Keratinocyte (primary cell): ENCODE measurements around the gene WDR35.

ENCODE experiments used
- EZH2 ChIP-seq: IDR thresholded peaks from one replicate; pipeline ENCODE4 v1.6.1; 2012; ENCODE audit warnings: inconsistent platforms, mild to moderate bottlenecking, low read length, moderate library complexity
- TF ChIP-seq, protein P1 (sequence below), 3 experiments: IDR thresholded peaks in 1 of 3; conservative IDR thresholded peaks in 1 of 3; optimal IDR thresholded peaks in 1 of 3; 2 replicates in 2 of 3; 3 replicates in 1 of 3; pipeline versions ENCODE3 to v1.5.1; 2011; ENCODE audit warnings: low read length in 3 of 3, mild to moderate bottlenecking in 3 of 3, moderate library complexity in 2 of 3, control low read depth in 1 of 3, inconsistent platforms in 1 of 3; ENCODE audit not compliant: insufficient read depth in 2 of 3; ENCODE audit errors: extremely low read depth in 1 of 3

- TF ChIP-seq, protein P1, sequence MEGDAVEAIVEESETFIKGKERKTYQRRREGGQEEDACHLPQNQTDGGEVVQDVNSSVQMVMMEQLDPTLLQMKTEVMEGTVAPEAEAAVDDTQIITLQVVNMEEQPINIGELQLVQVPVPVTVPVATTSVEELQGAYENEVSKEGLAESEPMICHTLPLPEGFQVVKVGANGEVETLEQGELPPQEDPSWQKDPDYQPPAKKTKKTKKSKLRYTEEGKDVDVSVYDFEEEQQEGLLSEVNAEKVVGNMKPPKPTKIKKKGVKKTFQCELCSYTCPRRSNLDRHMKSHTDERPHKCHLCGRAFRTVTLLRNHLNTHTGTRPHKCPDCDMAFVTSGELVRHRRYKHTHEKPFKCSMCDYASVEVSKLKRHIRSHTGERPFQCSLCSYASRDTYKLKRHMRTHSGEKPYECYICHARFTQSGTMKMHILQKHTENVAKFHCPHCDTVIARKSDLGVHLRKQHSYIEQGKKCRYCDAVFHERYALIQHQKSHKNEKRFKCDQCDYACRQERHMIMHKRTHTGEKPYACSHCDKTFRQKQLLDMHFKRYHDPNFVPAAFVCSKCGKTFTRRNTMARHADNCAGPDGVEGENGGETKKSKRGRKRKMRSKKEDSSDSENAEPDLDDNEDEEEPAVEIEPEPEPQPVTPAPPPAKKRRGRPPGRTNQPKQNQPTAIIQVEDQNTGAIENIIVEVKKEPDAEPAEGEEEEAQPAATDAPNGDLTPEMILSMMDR (optimal IDR thresholded peaks at IDR 0.05 in 1 of 3, IDR thresholded peaks at IDR 0.05 in 1 of 3, conservative IDR thresholded peaks at IDR 0.05 in 1 of 3; ENCODE audit: extremely low read depth in 1 of 3, insufficient read depth in 2 of 3, low read length in 3 of 3), result no peak
- no peak for TF ChIP-seq EZH2
Measured at GRCh38 chr2:20027705-20028434, 38.0 kb upstream of the WDR35 start.
